IPS-15b (cell line): ENCODE data around the gene NEURL1B.

Source experiments
- H3K27me3 ChIP-seq: one replicate; pipeline ENCODE4 v1.6.1; 2013; ENCODE audit warnings: low read length; ENCODE audit not compliant: control insufficient read depth, insufficient read depth
- H3K36me3 ChIP-seq: one replicate; pipeline ENCODE4 v1.6.1; 2013; ENCODE audit warnings: low read length; ENCODE audit not compliant: control insufficient read depth, insufficient read depth
- H3K4me1 ChIP-seq: one replicate; pipeline ENCODE4 v1.6.1; 2013; ENCODE audit warnings: mild to moderate bottlenecking, low read length; ENCODE audit not compliant: control insufficient read depth, insufficient read depth
- H3K4me3 ChIP-seq: one replicate; pipeline ENCODE4 v1.5.1; 2013; ENCODE audit warnings: low read depth, low read length
- H3K9ac ChIP-seq: one replicate; pipeline ENCODE4 v1.6.1; 2013; ENCODE audit warnings: low read depth, mild to moderate bottlenecking, low read length
- H3K9me3 ChIP-seq: one replicate; pipeline ENCODE4 v1.6.1; 2013; ENCODE audit warnings: mild to moderate bottlenecking, low read length; ENCODE audit not compliant: control insufficient read depth, insufficient read depth

NEURL1B gene

DNA sequence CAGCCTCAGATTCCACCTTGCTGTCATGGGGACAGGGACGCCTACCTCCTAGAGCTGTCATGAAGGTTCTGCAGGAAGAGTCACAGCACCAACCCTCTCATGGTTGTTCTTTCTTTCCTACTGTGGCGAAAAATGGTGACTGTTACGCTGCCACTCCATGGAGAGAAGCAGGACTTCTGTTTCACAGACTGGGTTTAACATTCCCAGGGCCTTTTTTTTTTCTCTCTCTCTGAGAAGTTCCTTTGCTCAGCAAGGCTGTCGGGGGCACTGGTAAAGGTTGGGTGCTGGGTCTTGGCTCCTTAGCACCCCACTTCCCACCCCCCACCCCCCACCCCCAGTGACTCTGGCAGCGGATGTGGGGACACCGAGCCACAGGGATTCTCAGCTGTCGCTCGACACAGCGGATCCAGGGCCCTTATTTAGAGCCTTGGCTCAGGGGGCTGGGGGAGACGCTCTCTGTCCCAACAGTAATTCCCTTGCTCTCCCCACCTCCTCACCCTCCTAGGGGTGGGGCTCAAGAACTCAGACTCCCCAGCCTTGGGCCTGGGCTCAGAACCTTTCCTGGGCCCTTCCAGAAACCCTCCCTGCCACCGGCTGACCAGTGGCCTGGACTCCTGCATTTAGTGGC is 95.6 kb downstream of the NEURL1B start:
- H3K4me3 ChIP-seq: no peak overlapping the region
- no peaks in the 10 kb centered on the region for H3K9me3 ChIP-seq
- no peaks in the 10 kb centered on the region for H3K27me3 ChIP-seq
- H3K9ac ChIP-seq: no peak overlapping the region
- no peaks in the 10 kb centered on the region for H3K4me1 ChIP-seq
- no peaks in the 10 kb centered on the region for H3K36me3 ChIP-seq

DNA sequence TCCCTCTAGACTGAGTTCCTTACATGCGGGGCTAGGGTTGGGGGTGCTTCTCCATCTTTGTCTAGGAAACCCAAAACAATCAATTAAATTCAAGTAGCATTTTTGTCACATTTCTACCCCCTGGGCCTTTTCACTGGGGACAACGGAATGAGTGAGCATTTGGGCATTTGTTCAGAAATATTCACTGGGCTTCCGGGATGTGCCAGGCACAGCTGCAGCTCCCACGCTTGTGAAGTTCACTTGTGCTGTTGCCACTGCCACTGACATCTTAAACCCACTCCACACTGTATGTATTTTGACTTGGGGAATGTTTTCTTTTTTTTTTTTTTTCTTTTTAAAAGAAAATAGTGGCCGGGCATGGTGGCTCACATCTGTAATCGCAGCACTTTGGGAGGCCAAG is 98.3 kb downstream of the NEURL1B start:
- H3K9me3 ChIP-seq: no peaks in the 10 kb centered on the region
- H3K4me1 ChIP-seq: no peaks in the 10 kb centered on the region
- H3K36me3 ChIP-seq: no peaks in the 10 kb centered on the region
- no peak overlapping the region for H3K4me3 ChIP-seq
- H3K27me3 ChIP-seq: no peaks in the 10 kb centered on the region
- H3K9ac ChIP-seq: no peak overlapping the region

DNA sequence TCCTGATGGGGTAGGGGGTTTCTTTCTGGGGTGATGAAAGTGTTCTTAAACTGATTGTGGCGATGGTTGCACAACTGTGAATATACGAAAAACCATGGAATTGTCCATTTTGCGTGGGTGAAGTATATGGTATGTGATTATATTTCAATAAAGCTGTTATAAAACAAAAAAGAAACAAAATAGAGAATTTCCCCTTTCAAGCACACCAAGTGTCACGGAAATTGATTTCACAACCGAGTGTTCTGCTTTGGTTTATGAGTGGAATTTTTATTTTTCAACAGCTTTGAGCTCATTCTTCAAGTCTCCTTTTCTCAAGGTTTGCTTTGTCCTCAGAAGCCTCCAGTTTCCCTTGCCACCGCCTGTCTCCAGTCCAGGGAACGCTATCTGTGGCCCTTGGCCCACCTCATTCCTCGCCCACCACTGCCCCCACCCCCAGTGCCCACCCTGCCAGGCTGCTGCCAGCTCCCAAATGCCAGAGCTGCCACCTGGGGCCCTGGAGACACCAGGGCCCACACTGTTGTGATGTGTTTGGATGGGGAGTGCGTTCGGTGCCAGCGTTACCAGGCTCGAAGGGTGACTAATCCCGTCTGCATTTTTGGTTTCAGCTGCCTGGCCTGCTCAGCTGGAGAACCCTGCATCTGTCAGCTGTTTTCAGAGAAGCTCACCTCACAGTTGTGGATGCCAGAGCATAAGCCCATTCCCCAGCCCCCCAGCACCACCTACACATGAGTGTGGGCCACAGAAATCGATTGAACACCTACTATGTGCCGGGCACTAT is 99.6 kb downstream of the NEURL1B start:
- Histone ChIP-seq H3K36me3 (no peaks in the 10 kb centered on the region), H3K4me1 (no peaks in the 10 kb centered on the region)

More for the DNA sequence above, 99.6 kb downstream of the NEURL1B start:
- no peak overlapping the region for H3K9ac ChIP-seq
- H3K9me3 ChIP-seq: no peaks in the 10 kb centered on the region
- H3K27me3 ChIP-seq: no peaks in the 10 kb centered on the region
- no peak overlapping the region for H3K4me3 ChIP-seq
